WTC11 (cell line): Measurements from ENCODE around the gene RABEP1. TPM values are rescaled to one million over a fixed set of nuclear protein-coding genes. Genes with fewer than 3 reads are reported as not detected.

Experiments
- ATAC-seq: fragments of 200-7000 bp; cut with Tn5 transposase; 2 replicates; pipeline ENCODE4 v1.10.0; 2021; ENCODE audit warnings: mild to moderate bottlenecking, moderate library complexity
- CTCF ChIA-PET: fragments of 300-600 bp; sonication (Branson Sonifier 250); formaldehyde crosslinking; loops from one replicate; lab custom pipeline; 2021; ENCODE audit warnings: antibody characterized with exemption; lab: Charles Lee
- POLR2A ChIA-PET: fragments of 350-600 bp; sonication (Branson Sonifier 250); formaldehyde crosslinking; loops from one replicate; lab custom pipeline; 2021; ENCODE audit warnings: antibody characterized with exemption; lab: Charles Lee
- DNase-seq: peaks from one replicate; pipeline ENCODE4 v3.0.0; 2021; ENCODE audit warnings: low spot score
- H3K27ac Mint-ChIP-seq: 2 replicates; pipeline ENCODE4 v1.8.0; 2021; ENCODE audit warnings: mixed read lengths
- H3K27me3 Mint-ChIP-seq: 2 replicates; pipeline ENCODE4 v1.8.0; 2021; ENCODE audit warnings: low read depth, mild to moderate bottlenecking, moderate library complexity, mixed read lengths
- H3K36me3 Mint-ChIP-seq: 2 replicates; pipeline ENCODE4 v1.8.0; 2021; ENCODE audit warnings: mixed read lengths
- H3K4me1 Mint-ChIP-seq: 2 replicates; pipeline ENCODE4 v1.8.0; 2022; ENCODE audit warnings: mixed read lengths
- H3K4me3 Mint-ChIP-seq: 2 replicates; pipeline ENCODE4 v1.8.0; 2021; ENCODE audit warnings: mild to moderate bottlenecking, moderate library complexity, mixed read lengths
- H3K9me3 Mint-ChIP-seq: 2 replicates; pipeline ENCODE4 v1.8.0; 2021; ENCODE audit warnings: mixed read lengths
- ELF4 ChIP-seq: sonication (generic); formaldehyde crosslinking; IDR thresholded peaks from 2 replicates; pipeline ENCODE4 v1.8.1; 2022; ENCODE audit warnings: low read depth, mild to moderate bottlenecking, moderate library complexity, missing genetic modification reagents
- ESRRA ChIP-seq: sonication (generic); formaldehyde crosslinking; IDR thresholded peaks from 2 replicates; pipeline ENCODE4 v1.8.1; 2022; ENCODE audit warnings: mild to moderate bottlenecking, missing genetic modification reagents, borderline replicate concordance
- HMGA2 ChIP-seq: fragments of 250-450 bp; sonication (Bioruptor Pico); IDR thresholded peaks from 2 replicates; pipeline ENCODE4 v1.4.0; 2021; ENCODE audit warnings: mild to moderate bottlenecking, moderate library complexity
- IRF2 ChIP-seq: sonication (generic); formaldehyde crosslinking; IDR thresholded peaks from 2 replicates; pipeline ENCODE4 v1.8.0; 2022; ENCODE audit warnings: low read depth, missing genetic modification reagents, borderline replicate concordance
- NFATC4 ChIP-seq: fragments of 250-450 bp; sonication (Bioruptor Pico); IDR thresholded peaks from 2 replicates; pipeline ENCODE4 v1.9.0; 2021; ENCODE audit warnings: mild to moderate bottlenecking
- PRRX2 ChIP-seq: fragments of 250-450 bp; sonication (Bioruptor Pico); IDR thresholded peaks from 2 replicates; pipeline ENCODE4 v1.8.0; 2021; ENCODE audit warnings: mild to moderate bottlenecking
- TEAD4 ChIP-seq: sonication (generic); formaldehyde crosslinking; IDR thresholded peaks from 2 replicates; pipeline ENCODE4 v1.8.0; 2022; ENCODE audit warnings: mild to moderate bottlenecking, missing genetic modification reagents
- ZBTB21 ChIP-seq: sonication (generic); formaldehyde crosslinking; IDR thresholded peaks from 2 replicates; pipeline ENCODE4 v1.8.1; 2023; ENCODE audit warnings: mild to moderate bottlenecking, missing genetic modification reagents, borderline replicate concordance
- ZNF121 ChIP-seq: sonication (generic); formaldehyde crosslinking; IDR thresholded peaks from 2 replicates; pipeline ENCODE4 v1.8.0; 2023; ENCODE audit warnings: missing genetic modification reagents
- ZNF232 ChIP-seq: sonication (generic); formaldehyde crosslinking; IDR thresholded peaks from 2 replicates; pipeline ENCODE4 v1.8.0; 2022; ENCODE audit warnings: mild to moderate bottlenecking, missing genetic modification reagents
- ZNF317 ChIP-seq: sonication (generic); formaldehyde crosslinking; IDR thresholded peaks from 2 replicates; pipeline ENCODE4 v1.8.1; 2023; ENCODE audit warnings: low read depth, mild to moderate bottlenecking, moderate library complexity, missing genetic modification reagents, borderline replicate concordance
- ZNF416 ChIP-seq: fragments of 250-450 bp; sonication (Bioruptor Pico); IDR thresholded peaks from 2 replicates; pipeline ENCODE4 v1.9.0; 2021; ENCODE audit warnings: mild to moderate bottlenecking, inconsistent platforms
- ZNF671 ChIP-seq: fragments of 250-450 bp; sonication (Bioruptor Pico); IDR thresholded peaks from 2 replicates; pipeline ENCODE4 v1.8.0; 2021; ENCODE audit warnings: mild to moderate bottlenecking
- total RNA-seq: library from RNA; stranded (reverse); gene quantifications from 3 replicates; pipeline ENCODE4 v1.2.3, GENCODE V29; 2021
- TF ChIP-seq, protein P1 (sequence below): fragments of 250-450 bp; sonication (Bioruptor Pico); conservative IDR thresholded peaks from 2 replicates; pipeline ENCODE4 v1.9.0; 2021; ENCODE audit warnings: mild to moderate bottlenecking
- TF ChIP-seq, protein P2 (sequence below): fragments of 200-600 bp; IDR thresholded peaks from 2 replicates; pipeline ENCODE4 v1.8.0; 2022; ENCODE audit warnings: antibody characterized with exemption
- TF ChIP-seq, protein P3 (sequence below): fragments of 250-450 bp; sonication (Bioruptor Pico); IDR thresholded peaks from 2 replicates; pipeline ENCODE4 v1.8.0; 2021; ENCODE audit warnings: mild to moderate bottlenecking
- TF ChIP-seq, protein P4 (sequence below): sonication (generic); formaldehyde crosslinking; IDR thresholded peaks from 2 replicates; pipeline ENCODE4 v1.8.1; 2023; ENCODE audit warnings: mild to moderate bottlenecking, missing genetic modification reagents, moderate library complexity
- TF ChIP-seq, protein P5 (sequence below): sonication (generic); formaldehyde crosslinking; IDR thresholded peaks from 2 replicates; pipeline ENCODE4 v1.8.0; 2023; ENCODE audit warnings: mild to moderate bottlenecking, missing genetic modification reagents
- TF ChIP-seq, protein P6 (sequence below): sonication (generic); formaldehyde crosslinking; conservative IDR thresholded peaks from 2 replicates; pipeline ENCODE4 v1.8.1; 2023; ENCODE audit warnings: mild to moderate bottlenecking, low read depth, missing genetic modification reagents, moderate library complexity
- TF ChIP-seq, protein P7 (sequence below): sonication (generic); formaldehyde crosslinking; IDR thresholded peaks from 2 replicates; pipeline ENCODE4 v1.8.0; 2022; ENCODE audit warnings: mild to moderate bottlenecking, missing genetic modification reagents

The RABEP1 gene
- total RNA-seq, 1 experiment from 2014 or later = 40.9 TPM

DNA sequence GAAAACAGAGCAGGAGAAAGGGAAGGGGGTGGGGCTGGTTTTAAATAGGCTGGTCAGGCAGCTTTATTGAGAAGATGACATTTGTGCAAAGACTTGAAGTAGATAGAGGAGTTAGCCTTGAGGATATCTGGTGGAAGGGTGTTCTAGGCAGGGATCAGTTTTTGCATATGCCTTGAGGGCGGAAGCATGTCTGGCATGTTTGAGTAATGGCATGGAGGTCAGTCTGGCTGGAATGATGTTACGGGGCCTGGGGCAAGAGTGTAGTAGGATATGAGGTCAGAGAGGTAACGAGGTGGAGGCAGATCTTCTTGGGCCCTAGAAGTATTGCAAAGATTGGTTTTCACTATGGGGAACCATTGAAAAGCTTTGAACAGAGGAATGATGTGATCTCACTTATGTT lies 4.8 kb downstream of the RABEP1 start:
- Mint-ChIP-seq H3K9me3 (no peaks in the 10 kb centered on the region), H3K27ac (peak overlapping the region; percentile 92), H3K36me3 (no peaks in the 10 kb centered on the region; the same call in 1 of the 2 replicates), H3K4me1 (peaks cover 56% of the 10 kb centered on the region)
- DNase-seq (peak; percentile 22), ATAC-seq (no peak)
- CTCF ChIA-PET = no interaction called here
- TF ChIP-seq PRRX2 (CRISPR knock-in tag) (no peak), ELF4 (CRISPR knock-in tag) (no peak), ZNF671 (CRISPR knock-in tag) (no peak), ZNF416 (CRISPR knock-in tag) (no peak), ZNF232 (CRISPR knock-in tag) (no peak), IRF2 (CRISPR knock-in tag) (no peak)
- TF ChIP-seq, protein P1, sequence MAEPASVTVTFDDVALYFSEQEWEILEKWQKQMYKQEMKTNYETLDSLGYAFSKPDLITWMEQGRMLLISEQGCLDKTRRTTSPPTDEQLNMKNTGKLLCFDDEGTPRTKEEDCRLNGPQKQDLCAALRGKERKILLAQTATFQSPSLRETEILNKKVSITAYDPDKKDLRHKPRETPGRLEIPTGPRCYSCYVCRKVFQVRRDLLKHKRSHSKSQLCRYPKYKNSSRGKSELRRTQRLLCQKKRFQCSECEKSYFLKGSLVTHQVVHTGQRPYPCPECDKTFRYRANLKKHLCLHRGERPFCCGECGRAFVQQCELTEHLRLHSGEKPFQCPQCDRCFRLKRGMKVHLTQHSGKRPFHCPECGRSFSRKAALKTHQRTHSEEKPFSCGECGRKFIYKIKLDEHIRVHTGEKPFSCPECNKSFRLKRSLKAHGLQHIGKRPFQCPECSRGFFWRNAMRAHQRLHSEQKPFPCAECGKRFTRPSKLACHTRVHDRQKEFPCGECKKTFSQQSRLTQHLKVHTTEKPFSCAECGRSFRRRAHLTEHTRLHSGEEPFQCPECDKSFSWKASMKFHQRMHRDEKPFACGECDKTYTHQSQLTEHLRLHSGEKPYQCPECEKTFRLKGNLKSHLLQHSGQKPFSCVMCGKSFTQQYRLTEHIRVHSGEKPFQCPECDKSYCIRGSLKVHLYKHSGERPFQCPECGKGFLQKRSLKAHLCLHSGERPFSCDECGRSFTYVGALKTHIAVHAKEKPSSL (CRISPR knock-in tag) = no peak
- TF ChIP-seq, protein P2, sequence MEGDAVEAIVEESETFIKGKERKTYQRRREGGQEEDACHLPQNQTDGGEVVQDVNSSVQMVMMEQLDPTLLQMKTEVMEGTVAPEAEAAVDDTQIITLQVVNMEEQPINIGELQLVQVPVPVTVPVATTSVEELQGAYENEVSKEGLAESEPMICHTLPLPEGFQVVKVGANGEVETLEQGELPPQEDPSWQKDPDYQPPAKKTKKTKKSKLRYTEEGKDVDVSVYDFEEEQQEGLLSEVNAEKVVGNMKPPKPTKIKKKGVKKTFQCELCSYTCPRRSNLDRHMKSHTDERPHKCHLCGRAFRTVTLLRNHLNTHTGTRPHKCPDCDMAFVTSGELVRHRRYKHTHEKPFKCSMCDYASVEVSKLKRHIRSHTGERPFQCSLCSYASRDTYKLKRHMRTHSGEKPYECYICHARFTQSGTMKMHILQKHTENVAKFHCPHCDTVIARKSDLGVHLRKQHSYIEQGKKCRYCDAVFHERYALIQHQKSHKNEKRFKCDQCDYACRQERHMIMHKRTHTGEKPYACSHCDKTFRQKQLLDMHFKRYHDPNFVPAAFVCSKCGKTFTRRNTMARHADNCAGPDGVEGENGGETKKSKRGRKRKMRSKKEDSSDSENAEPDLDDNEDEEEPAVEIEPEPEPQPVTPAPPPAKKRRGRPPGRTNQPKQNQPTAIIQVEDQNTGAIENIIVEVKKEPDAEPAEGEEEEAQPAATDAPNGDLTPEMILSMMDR = no peak
- TF ChIP-seq, protein P3, sequence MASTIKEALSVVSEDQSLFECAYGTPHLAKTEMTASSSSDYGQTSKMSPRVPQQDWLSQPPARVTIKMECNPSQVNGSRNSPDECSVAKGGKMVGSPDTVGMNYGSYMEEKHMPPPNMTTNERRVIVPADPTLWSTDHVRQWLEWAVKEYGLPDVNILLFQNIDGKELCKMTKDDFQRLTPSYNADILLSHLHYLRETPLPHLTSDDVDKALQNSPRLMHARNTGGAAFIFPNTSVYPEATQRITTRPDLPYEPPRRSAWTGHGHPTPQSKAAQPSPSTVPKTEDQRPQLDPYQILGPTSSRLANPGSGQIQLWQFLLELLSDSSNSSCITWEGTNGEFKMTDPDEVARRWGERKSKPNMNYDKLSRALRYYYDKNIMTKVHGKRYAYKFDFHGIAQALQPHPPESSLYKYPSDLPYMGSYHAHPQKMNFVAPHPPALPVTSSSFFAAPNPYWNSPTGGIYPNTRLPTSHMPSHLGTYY (CRISPR knock-in tag) = no peak
- TF ChIP-seq, all 79 proteins: peak for 0
- no peak overlapping the region for H3K4me3 Mint-ChIP-seq
- no peaks in the 10 kb centered on the region for H3K27me3 Mint-ChIP-seq
- POLR2A ChIA-PET = no interaction called here

DNA sequence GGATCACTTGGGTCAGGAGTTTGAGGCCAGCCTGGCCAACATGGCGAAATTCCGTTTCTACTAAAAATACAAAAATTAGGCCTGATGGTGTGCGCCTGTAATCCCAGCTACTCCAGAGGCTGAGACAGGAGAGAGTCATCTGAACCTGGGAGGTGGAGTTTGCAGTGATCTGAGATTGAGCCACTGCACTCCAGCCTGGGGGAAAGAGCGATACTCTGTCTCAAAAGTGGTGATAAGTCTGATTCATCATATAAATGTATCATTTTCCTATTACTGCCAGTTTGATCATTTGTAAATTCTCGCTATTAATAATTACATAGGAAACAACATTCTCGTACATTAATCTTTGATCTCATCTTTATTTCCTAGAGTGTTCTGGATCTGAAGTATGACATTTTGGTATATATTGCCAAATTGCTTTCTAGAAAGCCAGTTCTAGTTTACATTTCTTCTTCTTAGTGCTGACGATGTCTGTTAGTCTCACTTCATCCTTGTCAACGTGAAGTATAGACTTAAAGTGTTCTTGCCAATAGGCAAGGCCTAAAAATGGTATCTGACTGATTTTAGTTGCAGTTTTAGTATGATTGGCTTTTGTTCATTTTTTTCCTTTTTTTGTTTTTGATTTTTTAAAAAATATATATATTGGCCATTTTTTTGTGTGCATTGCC lies 9.7 kb downstream of the RABEP1 start:
- ChIA-PET CTCF (no interaction called here), POLR2A (no interaction called here)
- peak overlapping the region; percentile 54 for H3K27ac Mint-ChIP-seq
- H3K4me1 Mint-ChIP-seq = peaks cover 27% of the 10 kb centered on the region
- H3K9me3 Mint-ChIP-seq = no peaks in the 10 kb centered on the region
- DNase-seq = no peak
- H3K27me3 Mint-ChIP-seq = no peaks in the 10 kb centered on the region
- no peaks in the 10 kb centered on the region; the same call in 1 of the 2 replicates for H3K36me3 Mint-ChIP-seq
- H3K4me3 Mint-ChIP-seq = no peak overlapping the region
- ATAC-seq = no peak
- TF ChIP-seq, protein P4, sequence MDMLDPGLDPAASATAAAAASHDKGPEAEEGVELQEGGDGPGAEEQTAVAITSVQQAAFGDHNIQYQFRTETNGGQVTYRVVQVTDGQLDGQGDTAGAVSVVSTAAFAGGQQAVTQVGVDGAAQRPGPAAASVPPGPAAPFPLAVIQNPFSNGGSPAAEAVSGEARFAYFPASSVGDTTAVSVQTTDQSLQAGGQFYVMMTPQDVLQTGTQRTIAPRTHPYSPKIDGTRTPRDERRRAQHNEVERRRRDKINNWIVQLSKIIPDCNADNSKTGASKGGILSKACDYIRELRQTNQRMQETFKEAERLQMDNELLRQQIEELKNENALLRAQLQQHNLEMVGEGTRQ (CRISPR knock-in tag) = no peak
- TF ChIP-seq ZNF121 (CRISPR knock-in tag) = no peak
- TF ChIP-seq ESRRA = no peak
- TF ChIP-seq HMGA2 (CRISPR knock-in tag) = no peak
- TF ChIP-seq, protein P5, sequence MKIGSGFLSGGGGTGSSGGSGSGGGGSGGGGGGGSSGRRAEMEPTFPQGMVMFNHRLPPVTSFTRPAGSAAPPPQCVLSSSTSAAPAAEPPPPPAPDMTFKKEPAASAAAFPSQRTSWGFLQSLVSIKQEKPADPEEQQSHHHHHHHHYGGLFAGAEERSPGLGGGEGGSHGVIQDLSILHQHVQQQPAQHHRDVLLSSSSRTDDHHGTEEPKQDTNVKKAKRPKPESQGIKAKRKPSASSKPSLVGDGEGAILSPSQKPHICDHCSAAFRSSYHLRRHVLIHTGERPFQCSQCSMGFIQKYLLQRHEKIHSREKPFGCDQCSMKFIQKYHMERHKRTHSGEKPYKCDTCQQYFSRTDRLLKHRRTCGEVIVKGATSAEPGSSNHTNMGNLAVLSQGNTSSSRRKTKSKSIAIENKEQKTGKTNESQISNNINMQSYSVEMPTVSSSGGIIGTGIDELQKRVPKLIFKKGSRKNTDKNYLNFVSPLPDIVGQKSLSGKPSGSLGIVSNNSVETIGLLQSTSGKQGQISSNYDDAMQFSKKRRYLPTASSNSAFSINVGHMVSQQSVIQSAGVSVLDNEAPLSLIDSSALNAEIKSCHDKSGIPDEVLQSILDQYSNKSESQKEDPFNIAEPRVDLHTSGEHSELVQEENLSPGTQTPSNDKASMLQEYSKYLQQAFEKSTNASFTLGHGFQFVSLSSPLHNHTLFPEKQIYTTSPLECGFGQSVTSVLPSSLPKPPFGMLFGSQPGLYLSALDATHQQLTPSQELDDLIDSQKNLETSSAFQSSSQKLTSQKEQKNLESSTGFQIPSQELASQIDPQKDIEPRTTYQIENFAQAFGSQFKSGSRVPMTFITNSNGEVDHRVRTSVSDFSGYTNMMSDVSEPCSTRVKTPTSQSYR (CRISPR knock-in tag) = no peak
- no peak for TF ChIP-seq NFATC4
- no peak for TF ChIP-seq TEAD4
- TF ChIP-seq, protein P6, sequence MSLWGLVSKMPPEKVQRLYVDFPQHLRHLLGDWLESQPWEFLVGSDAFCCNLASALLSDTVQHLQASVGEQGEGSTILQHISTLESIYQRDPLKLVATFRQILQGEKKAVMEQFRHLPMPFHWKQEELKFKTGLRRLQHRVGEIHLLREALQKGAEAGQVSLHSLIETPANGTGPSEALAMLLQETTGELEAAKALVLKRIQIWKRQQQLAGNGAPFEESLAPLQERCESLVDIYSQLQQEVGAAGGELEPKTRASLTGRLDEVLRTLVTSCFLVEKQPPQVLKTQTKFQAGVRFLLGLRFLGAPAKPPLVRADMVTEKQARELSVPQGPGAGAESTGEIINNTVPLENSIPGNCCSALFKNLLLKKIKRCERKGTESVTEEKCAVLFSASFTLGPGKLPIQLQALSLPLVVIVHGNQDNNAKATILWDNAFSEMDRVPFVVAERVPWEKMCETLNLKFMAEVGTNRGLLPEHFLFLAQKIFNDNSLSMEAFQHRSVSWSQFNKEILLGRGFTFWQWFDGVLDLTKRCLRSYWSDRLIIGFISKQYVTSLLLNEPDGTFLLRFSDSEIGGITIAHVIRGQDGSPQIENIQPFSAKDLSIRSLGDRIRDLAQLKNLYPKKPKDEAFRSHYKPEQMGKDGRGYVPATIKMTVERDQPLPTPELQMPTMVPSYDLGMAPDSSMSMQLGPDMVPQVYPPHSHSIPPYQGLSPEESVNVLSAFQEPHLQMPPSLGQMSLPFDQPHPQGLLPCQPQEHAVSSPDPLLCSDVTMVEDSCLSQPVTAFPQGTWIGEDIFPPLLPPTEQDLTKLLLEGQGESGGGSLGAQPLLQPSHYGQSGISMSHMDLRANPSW (CRISPR knock-in tag) = no peak
- TF ChIP-seq ZNF317 (CRISPR knock-in tag) = no peak
- TF ChIP-seq, protein P7, sequence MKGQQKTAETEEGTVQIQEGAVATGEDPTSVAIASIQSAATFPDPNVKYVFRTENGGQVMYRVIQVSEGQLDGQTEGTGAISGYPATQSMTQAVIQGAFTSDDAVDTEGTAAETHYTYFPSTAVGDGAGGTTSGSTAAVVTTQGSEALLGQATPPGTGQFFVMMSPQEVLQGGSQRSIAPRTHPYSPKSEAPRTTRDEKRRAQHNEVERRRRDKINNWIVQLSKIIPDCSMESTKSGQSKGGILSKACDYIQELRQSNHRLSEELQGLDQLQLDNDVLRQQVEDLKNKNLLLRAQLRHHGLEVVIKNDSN (CRISPR knock-in tag) = no peak
- TF ChIP-seq ZBTB21 (CRISPR knock-in tag) = no peak
- TF ChIP-seq, protein P3 (CRISPR knock-in tag) = no peak
